Stimulated activated CD4-positive, alpha-beta T cell treated with anti-CD3 and anti-CD28 coated beads, TNF-alpha, amount 100 ng/mL, for 24 hours (primary cell): ENCODE data around the gene RYK.
"Not testable (repeated sequence)": the region's sequence is repeated elsewhere in the genome, so short reads cannot be mapped to it uniquely, and the experiment has no call there.

Experiments
- DNase-seq, 3 experiments: peaks; one replicate each; pipeline ENCODE4 v3.0.0-alpha.2; 2020; ENCODE audit warnings: low read depth in 3 of 3

The RYK gene

GRCh38 chr3:134255404-134255803, 4.7 kb upstream of the RYK start:
- no peak for DNase-seq

- DNase-seq = no peak
Observed at GRCh38 chr3:134253475-134254226, 3.0 kb upstream of the RYK start.

GRCh38 chr3:134252766-134253165, 2.1 kb upstream of the RYK start:
- no peak for DNase-seq

- no peak for DNase-seq
Observed at GRCh38 chr3:134251731-134252391, 1.2 kb upstream of the RYK start.

- peak; percentile 8 to 48 (median 22) for DNase-seq
Observed at GRCh38 chr3:134249935-134250716, 533 bp downstream of the RYK start.

- no peak for DNase-seq
Observed at GRCh38 chr3:134249296-134249841, 1.3 kb downstream of the RYK start.

GRCh38 chr3:134244921-134245320, 5.7 kb downstream of the RYK start:
- DNase-seq = no peak

- DNase-seq = no peak
Observed at GRCh38 chr3:134242649-134243617, 7.7 kb downstream of the RYK start.

GRCh38 chr3:134239538-134239937, 11.1 kb downstream of the RYK start:
- DNase-seq = no peak

- DNase-seq = no peak
Observed at GRCh38 chr3:134237454-134238145, 13.1 kb downstream of the RYK start.

- DNase-seq = no peak
Observed at GRCh38 chr3:134236505-134237170, 14.0 kb downstream of the RYK start.

GRCh38 chr3:134235577-134236076, 15.0 kb downstream of the RYK start:
- no peak for DNase-seq

- DNase-seq = no peak
Observed at GRCh38 chr3:134232951-134233350, 17.7 kb downstream of the RYK start.

- no peak for DNase-seq
Observed at GRCh38 chr3:134232151-134232550, 18.5 kb downstream of the RYK start.

GRCh38 chr3:134231131-134231530, 19.5 kb downstream of the RYK start:
- no peak for DNase-seq

- DNase-seq = no peak
Observed at GRCh38 chr3:134229038-134229437, 21.6 kb downstream of the RYK start.

GRCh38 chr3:134228479-134228878, 22.2 kb downstream of the RYK start:
- no peak for DNase-seq

GRCh38 chr3:134228035-134228434, 22.6 kb downstream of the RYK start:
- no peak for DNase-seq

- DNase-seq = not testable (repeated sequence)
Observed at GRCh38 chr3:134224796-134225156, 25.9 kb downstream of the RYK start.

GRCh38 chr3:134222835-134223234, 27.8 kb downstream of the RYK start:
- DNase-seq = no peak
